ENCODE data around the gene CORO1C. TPM values are rescaled to one million over a fixed set of nuclear protein-coding genes. Genes with fewer than 3 reads are reported as not detected.
A peak's percentile ranks its signal among the peaks of the same experiment; 100 is the strongest.

The CORO1C gene
- total RNA-seq, 1 donor from 2014 or later: 391 TPM

GRCh38 chr12:108730365-108731104, 783 bp downstream of the CORO1C start:
- Mint-ChIP-seq H3K9me3 (ENCODE audit: unreplicated experiment) (no peaks in the 10 kb centered on the region), H3K4me3 (ENCODE audit: unreplicated experiment) (peak overlapping the region; percentile 90), H3K36me3 (ENCODE audit: low read depth, unreplicated experiment) (peaks cover 1% of the 10 kb centered on the region), H3K27ac (ENCODE audit: unreplicated experiment) (peak overlapping the region; percentile 87), H3K27me3 (ENCODE audit: low read depth, unreplicated experiment) (no peaks in the 10 kb centered on the region), H3K4me1 (ENCODE audit: low read depth, unreplicated experiment) (peaks cover 28% of the 10 kb centered on the region)
- TF ChIP-seq EZH2 (IDR thresholded peaks at IDR 0.05; ENCODE audit: insufficient read depth, low read length) (no peak), CTCF (IDR thresholded peaks at IDR 0.05; ENCODE audit: insufficient read depth, low read depth, low read length) (no peak)
- Histone ChIP-seq H3K9ac (ENCODE audit: low read length) (peak overlapping the region; percentile 96), H3K4me1 (ENCODE audit: insufficient read depth, low read length) (peaks cover 27% of the 10 kb centered on the region), H4K20me1 (ENCODE audit: insufficient read depth, low read length) (peaks cover 19% of the 10 kb centered on the region), H2AFZ (ENCODE audit: low read depth, low read length) (no peak overlapping the region), H3K27ac (ENCODE audit: low read depth, low read length) (peak overlapping the region; percentile 97), H3K36me3 (ENCODE audit: insufficient read depth, low read length) (peaks cover 5% of the 10 kb centered on the region), H3K27me3 (ENCODE audit: insufficient read depth, low read length) (no peaks in the 10 kb centered on the region), H3K9me3 (ENCODE audit: insufficient read depth, low read depth, low read length) (no peaks in the 10 kb centered on the region), H3K4me2 (ENCODE audit: low read length) (peak overlapping the region; percentile 97), H3K79me2 (ENCODE audit: insufficient read depth, low read length) (peaks cover 56% of the 10 kb centered on the region), H3K4me3 (ENCODE audit: insufficient read depth, low read depth, low read length) (peak overlapping the region; percentile 84)
- DNase-seq (ENCODE audit: low read depth) (peak; percentile 78), FAIRE-seq (no peak)

- H3K9me3 ChIP-seq (ENCODE audit: insufficient read depth, low read depth, low read length): no peaks in the 10 kb centered on the region
- no peak overlapping the region for H2AFZ ChIP-seq (ENCODE audit: low read depth, low read length)
- Mint-ChIP-seq H3K9me3 (ENCODE audit: unreplicated experiment) (no peaks in the 10 kb centered on the region), H3K4me1 (ENCODE audit: low read depth, unreplicated experiment) (peaks cover 36% of the 10 kb centered on the region), H3K27me3 (ENCODE audit: low read depth, unreplicated experiment) (no peaks in the 10 kb centered on the region), H3K27ac (ENCODE audit: unreplicated experiment) (peak overlapping the region; percentile 87), H3K36me3 (ENCODE audit: low read depth, unreplicated experiment) (peaks cover 1% of the 10 kb centered on the region), H3K4me3 (ENCODE audit: unreplicated experiment) (peak overlapping the region; percentile 90)
- peak; percentile 79 for DNase-seq (ENCODE audit: low read depth)
- peaks cover 5% of the 10 kb centered on the region for H3K36me3 ChIP-seq (ENCODE audit: insufficient read depth, low read length)
- peak overlapping the region; percentile 84 for H3K4me3 ChIP-seq (ENCODE audit: insufficient read depth, low read depth, low read length)
- H3K9ac ChIP-seq (ENCODE audit: low read length): peak overlapping the region; percentile 96
- FAIRE-seq: no peak
- peaks cover 34% of the 10 kb centered on the region for H3K4me1 ChIP-seq (ENCODE audit: insufficient read depth, low read length)
- peaks cover 64% of the 10 kb centered on the region for H3K79me2 ChIP-seq (ENCODE audit: insufficient read depth, low read length)
- peak overlapping the region; percentile 97 for H3K4me2 ChIP-seq (ENCODE audit: low read length)
- H4K20me1 ChIP-seq (ENCODE audit: insufficient read depth, low read length): peaks cover 19% of the 10 kb centered on the region
- peak overlapping the region; percentile 97 for H3K27ac ChIP-seq (ENCODE audit: low read depth, low read length)
- no peak for TF ChIP-seq CTCF (IDR thresholded peaks at IDR 0.05; ENCODE audit: insufficient read depth, low read depth, low read length)
- no peak for TF ChIP-seq EZH2 (IDR thresholded peaks at IDR 0.05; ENCODE audit: insufficient read depth, low read length)
- no peaks in the 10 kb centered on the region for H3K27me3 ChIP-seq (ENCODE audit: insufficient read depth, low read length)
Observed at GRCh38 chr12:108729612-108730364, 1.5 kb downstream of the CORO1C start.

All from astrocyte (in vitro differentiated cells and primary cell).